A549 (cell line): ENCODE data around the gene ZNF804A. TPM values are rescaled to one million over a fixed set of nuclear protein-coding genes. Genes with fewer than 3 reads are reported as not detected.

ENCODE experiments used
- ATAC-seq, 2 experiments: fragments of 200-7000 bp in 1 of 2; fragments of >200 bp in 1 of 2; cut with Nextera tagmentation in 1 of 2; cut with Tn5 transposase in 1 of 2; 3 replicates each; pipeline versions ENCODE4 v1.8.0 to v1.9.1; 2018 to 2020; ENCODE audit warnings: mild to moderate bottlenecking in 1 of 2, moderate library complexity in 1 of 2
- CTCF ChIA-PET: fragments of 300-600 bp; sonication (Branson Sonifier 250); formaldehyde crosslinking; extraction: SDS; loops from one replicate; lab custom pipeline; 2021; ENCODE audit warnings: antibody characterized with exemption, inconsistent platforms; lab: Yijun Ruan, JAX
- POLR2A ChIA-PET: fragments of 350-600 bp; formaldehyde crosslinking; extraction: SDS; loops from one replicate; lab custom pipeline; 2021; ENCODE audit warnings: antibody characterized with exemption, inconsistent platforms; lab: Yijun Ruan, JAX
- DNase-seq, 2 experiments: peaks; one replicate each; pipeline versions ENCODE4 v3.0.0 to v3.0.0-alpha.2; 2011 to 2016; ENCODE audit warnings: low read depth in 1 of 2, low spot score in 1 of 2
- FAIRE-seq: peaks from 2 replicates; lab custom pipeline; 2011; peaks lifted over from hg19 to GRCh38; lab: Jason Lieb, UNC
- H3K27ac ChIP-seq, 2 experiments: fragments of >200 bp; sonication (Bioruptor Twin); formaldehyde crosslinking; 3 replicates each; pipeline ENCODE4 v1.5.1; 2016 to 2017
- H3K4me1 ChIP-seq: fragments of >200 bp; sonication (Bioruptor Twin); formaldehyde crosslinking; 3 replicates; pipeline ENCODE4 v1.6.1; 2016
- H3K4me2 ChIP-seq: fragments of >200 bp; sonication (Bioruptor Twin); formaldehyde crosslinking; 3 replicates; pipeline ENCODE4 v1.6.1; 2016
- H3K4me3 ChIP-seq: fragments of >200 bp; sonication (Bioruptor Twin); formaldehyde crosslinking; 3 replicates; pipeline ENCODE4 v1.5.1; 2016
- H3K9me3 ChIP-seq: fragments of >200 bp; sonication (Bioruptor Twin); formaldehyde crosslinking; 3 replicates; pipeline ENCODE4 v1.6.1; 2016
- CBX2 ChIP-seq: fragments of 200-600 bp; sonication (generic); IDR thresholded peaks from 2 replicates; pipeline ENCODE4 v1.6.1; 2016; ENCODE audit warnings: low read depth, mild to moderate bottlenecking, borderline replicate concordance
- CBX8 ChIP-seq: fragments of 200-600 bp; sonication (generic); IDR thresholded peaks from 2 replicates; pipeline ENCODE4 v1.6.1; 2016
- CTCF ChIP-seq: fragments of >200 bp; sonication (Bioruptor Twin); formaldehyde crosslinking; IDR thresholded peaks from 3 replicates; pipeline ENCODE4 v1.5.1; 2016
- E2F6 ChIP-seq: IDR thresholded peaks from 2 replicates; pipeline ENCODE4 v1.6.1; 2012; ENCODE audit warnings: low read depth, borderline replicate concordance
- EHF ChIP-seq: fragments of 250-450 bp; sonication (Bioruptor Pico); IDR thresholded peaks from 2 replicates; pipeline ENCODE4 v1.5.0; 2020; ENCODE audit warnings: mild to moderate bottlenecking
- EHMT2 ChIP-seq: fragments of 200-600 bp; sonication (generic); IDR thresholded peaks from 2 replicates; pipeline ENCODE4 v1.6.1; 2016; ENCODE audit warnings: antibody characterized with exemption, low read depth, mild to moderate bottlenecking, moderate library complexity
- ELK1 ChIP-seq: fragments of 150-350 bp; IDR thresholded peaks from 2 replicates; pipeline ENCODE4 v1.6.1; 2014; ENCODE audit warnings: low read depth, mild to moderate bottlenecking, low read length
- ESRRA ChIP-seq: fragments of 150-350 bp; IDR thresholded peaks from 2 replicates; pipeline ENCODE4 v1.6.1; 2014; ENCODE audit warnings: mild to moderate bottlenecking, low read length, borderline replicate concordance
- FOSL2 ChIP-seq, 2 experiments: fragments of 450-650 bp in 1 of 2; fragments of >200 bp in 1 of 2; sonication (Bioruptor Twin) in 1 of 2; formaldehyde crosslinking; IDR thresholded peaks; 2 replicates each; pipeline versions ENCODE4 v1.5.0 to v1.6.1; 2016 to 2020; ENCODE audit warnings: mild to moderate bottlenecking in 1 of 2, moderate library complexity in 1 of 2
- FOXS1 ChIP-seq: fragments of 250-450 bp; sonication (Bioruptor Pico); IDR thresholded peaks from 2 replicates; pipeline ENCODE4 v1.5.0; 2020; ENCODE audit warnings: mild to moderate bottlenecking, moderate library complexity
- GATA3 ChIP-seq: IDR thresholded peaks from 2 replicates; pipeline ENCODE4 v1.6.1; 2012; ENCODE audit warnings: borderline replicate concordance
- HOXA7 ChIP-seq: fragments of 250-450 bp; sonication (Bioruptor Pico); IDR thresholded peaks from 2 replicates; pipeline ENCODE4 v1.5.0; 2020; ENCODE audit warnings: mild to moderate bottlenecking, moderate library complexity
- HOXB5 ChIP-seq: fragments of 250-450 bp; sonication (Bioruptor Pico); IDR thresholded peaks from 2 replicates; pipeline ENCODE4 v1.5.0; 2020; ENCODE audit warnings: mild to moderate bottlenecking, moderate library complexity
- JUN ChIP-seq, 2 experiments: fragments of >200 bp; sonication (Bioruptor Twin); formaldehyde crosslinking; IDR thresholded peaks; 2 replicates in 1 of 2; 3 replicates in 1 of 2; pipeline ENCODE4 v1.6.1; 2016 to 2017
- JUNB ChIP-seq: fragments of >200 bp; sonication (Bioruptor Twin); formaldehyde crosslinking; IDR thresholded peaks from 2 replicates; pipeline ENCODE4 v1.6.1; 2016
- KDM5A ChIP-seq: fragments of 200-600 bp; sonication (generic); IDR thresholded peaks from 2 replicates; pipeline ENCODE4 v1.6.1; 2016; ENCODE audit warnings: antibody characterized with exemption, mild to moderate bottlenecking
- MAZ ChIP-seq: fragments of 150-350 bp; IDR thresholded peaks from 2 replicates; pipeline ENCODE4 v1.6.1; 2014; ENCODE audit warnings: antibody characterized with exemption, low read depth, low read length, borderline replicate concordance
- NR3C1 ChIP-seq: fragments of >200 bp; sonication (Bioruptor Twin); formaldehyde crosslinking; IDR thresholded peaks from 3 replicates; pipeline ENCODE4 v1.6.1; 2017
- POLR2A ChIP-seq: IDR thresholded peaks from 2 replicates; pipeline ENCODE4 v1.6.1; 2012; ENCODE audit warnings: mild to moderate bottlenecking, low read length
- RARB ChIP-seq: fragments of 250-450 bp; sonication (Bioruptor Pico); IDR thresholded peaks from 2 replicates; pipeline ENCODE4 v1.8.0; 2021; ENCODE audit warnings: mild to moderate bottlenecking, moderate library complexity
- SMC3 ChIP-seq: fragments of >200 bp; sonication (Bioruptor Twin); formaldehyde crosslinking; IDR thresholded peaks from 3 replicates; pipeline ENCODE4 v1.6.1; 2018; ENCODE audit warnings: inconsistent platforms
- TP53 ChIP-seq: fragments of 250-450 bp; sonication (Bioruptor Pico); IDR thresholded peaks from 2 replicates; pipeline ENCODE4 v1.5.0; 2021; ENCODE audit warnings: mild to moderate bottlenecking, moderate library complexity
- USF2 ChIP-seq: fragments of 450-650 bp; IDR thresholded peaks from 2 replicates; pipeline ENCODE4 v1.6.1; 2014; ENCODE audit warnings: antibody characterized with exemption
- WGBS: methylation state at CpG from one replicate; pipeline ENCODE4 v1.1.6; 2017; ENCODE audit errors: missing lambda C conversion rate; 5-methylcytosine and 5-hydroxymethylcytosine counted together
- polyA plus RNA-seq, 4 experiments: library from polyadenylated mRNA; depleted of rRNA in 3 of 4; stranded (reverse); fragments of >200 nt; fragmentation: RNase III in 1 of 4; extraction: RNeasy Plus Mini Kit Qiagen cat#74134 plus additional on column Dnase treatment in 1 of 4; gene quantifications; 2 replicates in 3 of 4; 3 replicates in 1 of 4; pipeline ENCODE4 v1.2.3, GENCODE V29; 2011 to 2017
- TF ChIP-seq, protein P1 (sequence below): fragments of 250-450 bp; sonication (Bioruptor Pico); IDR thresholded peaks from 2 replicates; pipeline ENCODE4 v1.5.0; 2020; ENCODE audit warnings: low read depth, mild to moderate bottlenecking, moderate library complexity

Gene ZNF804A
- polyA plus RNA-seq, 2 of the 4 experiments (the other 2 are of a cell fraction), result not detected

DNA sequence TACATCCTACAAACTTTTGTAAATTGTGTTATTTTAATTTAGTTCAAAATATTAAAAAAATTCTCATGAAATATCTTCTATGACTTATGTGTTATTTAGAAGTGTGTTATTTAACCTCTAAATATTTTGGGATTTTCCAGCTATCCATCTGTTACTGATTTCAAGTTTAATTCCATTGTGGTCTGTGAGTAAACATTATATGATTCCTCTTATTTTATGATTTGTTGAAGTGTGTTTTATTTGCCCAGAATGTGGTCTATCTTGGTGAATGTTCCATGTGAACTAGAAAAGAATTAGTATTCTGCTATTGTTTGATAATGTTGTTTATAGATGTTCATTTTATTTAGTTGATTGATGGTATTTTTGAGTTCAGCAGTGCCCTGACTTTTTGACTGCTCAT is 136.0 kb downstream of the ZNF804A start:
- no peak for ATAC-seq
- H3K4me1 ChIP-seq, result no peaks in the 10 kb centered on the region
- FAIRE-seq, result no peak
- no peak overlapping the region for H3K4me2 ChIP-seq
- no peaks in the 10 kb centered on the region for H3K9me3 ChIP-seq
- H3K4me3 ChIP-seq, result no peak overlapping the region
- no peak for DNase-seq
- ChIA-PET POLR2A (no interaction called here), CTCF (no interaction called here)
- H3K27ac ChIP-seq, result no peak overlapping the region
- no peak for TF ChIP-seq EHF (CRISPR knock-in tag)
- no peak for TF ChIP-seq GATA3
- no peak for TF ChIP-seq CTCF
- no peak for TF ChIP-seq NR3C1
- no peak for TF ChIP-seq ESRRA
- TF ChIP-seq E2F6, result no peak
- no peak for TF ChIP-seq ELK1
- TF ChIP-seq EHMT2, result no peak
- TF ChIP-seq FOSL2 (IDR thresholded peaks at IDR 0.05), result no peak
- no peak for TF ChIP-seq FOSL2 (CRISPR knock-in tag; IDR thresholded peaks at IDR 0.05)
- TF ChIP-seq, all 56 proteins: peak for 0

GRCh38 chr2:184735611-184736010 is 137.3 kb downstream of the ZNF804A start:
- POLR2A ChIA-PET, result no interaction called here
- Histone ChIP-seq H3K27ac (no peak overlapping the region), H3K4me1 (no peaks in the 10 kb centered on the region), H3K4me3 (no peak overlapping the region), H3K9me3 (no peaks in the 10 kb centered on the region), H3K4me2 (no peak overlapping the region)
- no peak for FAIRE-seq
- no peak for DNase-seq
- 38% methylated on average over 1 of the region's 1 CpG for WGBS
- no peak for ATAC-seq
- CTCF ChIA-PET, result no interaction called here
- TF ChIP-seq ELK1, result no peak
- TF ChIP-seq HOXB5 (CRISPR knock-in tag), result no peak
- no peak for TF ChIP-seq MAZ
- TF ChIP-seq RARB (CRISPR knock-in tag), result no peak
- no peak for TF ChIP-seq SMC3

DNA sequence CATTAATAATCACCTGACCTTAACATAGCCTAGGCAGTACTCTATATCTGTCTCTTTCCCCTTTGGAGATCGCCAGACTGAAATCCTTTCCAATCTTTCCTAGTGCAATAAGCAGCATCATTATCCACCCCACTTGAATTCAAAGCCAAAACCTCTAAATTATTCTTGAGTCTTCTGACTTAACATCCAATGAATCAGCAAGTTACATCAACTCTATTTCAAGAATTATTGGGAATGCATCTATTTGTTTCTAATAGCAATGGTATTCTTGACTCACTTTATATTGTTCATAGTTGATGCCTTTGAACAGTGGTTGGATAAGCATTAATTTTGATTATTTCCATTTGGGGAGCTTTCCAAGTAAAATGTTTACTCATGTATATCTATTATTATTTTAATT is 144.8 kb downstream of the ZNF804A start:
- H3K4me3 ChIP-seq, result no peak overlapping the region
- H3K4me1 ChIP-seq, result no peaks in the 10 kb centered on the region
- TF ChIP-seq CBX8, result no peak
- TF ChIP-seq JUNB, result no peak
- TF ChIP-seq TP53 (CRISPR knock-in tag), result no peak
- TF ChIP-seq EHMT2, result no peak
- no peak for TF ChIP-seq POLR2A
- TF ChIP-seq JUN (IDR thresholded peaks at IDR 0.05), result no peak
- TF ChIP-seq USF2, result no peak
- TF ChIP-seq ESRRA, result no peak
- TF ChIP-seq, protein P1, sequence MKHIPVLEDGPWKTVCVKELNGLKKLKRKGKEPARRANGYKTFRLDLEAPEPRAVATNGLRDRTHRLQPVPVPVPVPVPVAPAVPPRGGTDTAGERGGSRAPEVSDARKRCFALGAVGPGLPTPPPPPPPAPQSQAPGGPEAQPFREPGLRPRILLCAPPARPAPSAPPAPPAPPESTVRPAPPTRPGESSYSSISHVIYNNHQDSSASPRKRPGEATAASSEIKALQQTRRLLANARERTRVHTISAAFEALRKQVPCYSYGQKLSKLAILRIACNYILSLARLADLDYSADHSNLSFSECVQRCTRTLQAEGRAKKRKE, result no peak
- no peak for TF ChIP-seq FOXS1 (CRISPR knock-in tag)
- no peak for TF ChIP-seq CBX2
- TF ChIP-seq HOXA7 (CRISPR knock-in tag), result no peak
- no peak for TF ChIP-seq KDM5A
- TF ChIP-seq GATA3, result no peak
- no peak for ATAC-seq
- ChIA-PET CTCF (no interaction called here), POLR2A (no interaction called here)
- H3K9me3 ChIP-seq, result no peaks in the 10 kb centered on the region
- WGBS, result 76% methylated on average over 1 of the region's 1 CpG
- FAIRE-seq, result no peak
- H3K27ac ChIP-seq, result no peak overlapping the region
- H3K4me2 ChIP-seq, result no peak overlapping the region
- DNase-seq, result no peak
